Endothelial cell (in vitro differentiated cells): Measurements from ENCODE around the gene OR1F1. TPM values are rescaled to one million over a fixed set of nuclear protein-coding genes. Genes with fewer than 3 reads are reported as not detected.

Experiments
- DNase-seq: peaks from one replicate; pipeline ENCODE4 v3.0.0; 2021; ENCODE audit warnings: low spot score
- H3K27ac Mint-ChIP-seq: one replicate; pipeline ENCODE4 v1.8.0; 2021; ENCODE audit warnings: mixed read lengths, inconsistent platforms; ENCODE audit not compliant: unreplicated experiment
- H3K27me3 Mint-ChIP-seq: one replicate; pipeline ENCODE4 v1.8.0; 2021; ENCODE audit warnings: mild to moderate bottlenecking, moderate library complexity, mixed read lengths, inconsistent platforms; ENCODE audit not compliant: unreplicated experiment
- H3K36me3 Mint-ChIP-seq: one replicate; pipeline ENCODE4 v1.8.0; 2021; ENCODE audit warnings: mild to moderate bottlenecking, low read depth, mixed read lengths, inconsistent platforms; ENCODE audit not compliant: unreplicated experiment
- H3K4me1 Mint-ChIP-seq: one replicate; pipeline ENCODE4 v1.8.0; 2021; ENCODE audit warnings: mild to moderate bottlenecking, mixed read lengths, inconsistent platforms; ENCODE audit not compliant: unreplicated experiment
- H3K4me3 Mint-ChIP-seq: one replicate; pipeline ENCODE4 v1.8.0; 2021; ENCODE audit warnings: mild to moderate bottlenecking, mixed read lengths, inconsistent platforms; ENCODE audit not compliant: unreplicated experiment
- H3K9me3 Mint-ChIP-seq: one replicate; pipeline ENCODE4 v1.8.0; 2021; ENCODE audit warnings: mixed read lengths, inconsistent platforms; ENCODE audit not compliant: unreplicated experiment
- total RNA-seq: library from RNA; stranded (reverse); fragmentation: NEBNext Ultra II Directional; extraction: Animal tissue kit (Norgen Biotek cat#: 25700); gene quantifications from one replicate; pipeline ENCODE4 v1.2.1, GENCODE V29; 2021; ENCODE audit not compliant: unreplicated experiment
- TF ChIP-seq, protein P1 (sequence below): fragments of 200-600 bp; sonication (generic); IDR thresholded peaks from one replicate; pipeline ENCODE4 v1.5.0; 2021; ENCODE audit warnings: antibody characterized with exemption; ENCODE audit not compliant: unreplicated experiment

Gene OR1F1
- total RNA-seq, 1 donor from 2014 or later, result not detected

DNA sequence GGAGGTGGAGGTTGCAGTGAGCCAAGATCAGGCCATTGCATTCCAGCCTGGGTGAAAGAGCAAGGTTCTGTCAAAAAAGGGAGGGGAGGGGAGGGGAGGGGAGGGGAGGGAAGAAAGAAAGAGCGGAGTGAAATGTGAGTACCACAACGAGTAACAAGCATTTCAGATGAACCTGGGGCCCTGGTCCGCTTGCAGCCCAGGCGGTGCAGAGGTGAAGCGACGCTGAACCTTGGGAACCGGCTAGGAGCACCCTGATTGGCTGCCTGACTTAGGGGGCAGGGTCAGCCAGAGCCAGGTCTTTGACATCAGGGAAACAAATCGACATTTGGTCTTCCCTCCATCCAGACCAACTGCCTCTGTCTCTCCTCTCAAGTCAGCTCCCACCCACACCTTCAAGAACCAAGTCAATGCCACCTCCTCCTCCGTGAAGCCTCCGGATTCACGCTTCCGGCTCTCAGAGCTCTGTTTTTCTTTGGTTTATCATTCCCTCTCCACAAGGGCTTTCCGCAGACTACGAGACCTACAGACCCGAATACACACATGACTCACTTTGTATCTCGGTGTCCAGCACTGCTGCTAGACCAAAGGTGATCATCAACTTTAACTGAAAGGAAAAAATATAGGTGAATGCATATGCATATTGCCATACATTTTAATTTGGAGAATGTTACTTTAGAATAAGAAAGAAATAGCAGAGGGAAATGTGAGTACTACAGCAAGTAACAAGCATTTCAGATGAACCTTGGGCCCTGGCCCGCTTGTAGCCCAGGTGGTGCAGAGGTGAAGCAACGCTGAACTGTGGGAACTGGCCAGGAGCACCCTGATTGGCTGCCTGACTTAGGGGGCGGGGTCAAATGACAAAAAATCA is 19.3 kb downstream of the OR1F1 start:
- Mint-ChIP-seq H3K27me3 (peaks cover 3% of the 10 kb centered on the region), H3K9me3 (peaks cover 33% of the 10 kb centered on the region), H3K4me1 (no peaks in the 10 kb centered on the region), H3K27ac (no peak overlapping the region), H3K36me3 (peaks cover 29% of the 10 kb centered on the region), H3K4me3 (no peak overlapping the region)
- no peak for DNase-seq
- TF ChIP-seq, protein P1, sequence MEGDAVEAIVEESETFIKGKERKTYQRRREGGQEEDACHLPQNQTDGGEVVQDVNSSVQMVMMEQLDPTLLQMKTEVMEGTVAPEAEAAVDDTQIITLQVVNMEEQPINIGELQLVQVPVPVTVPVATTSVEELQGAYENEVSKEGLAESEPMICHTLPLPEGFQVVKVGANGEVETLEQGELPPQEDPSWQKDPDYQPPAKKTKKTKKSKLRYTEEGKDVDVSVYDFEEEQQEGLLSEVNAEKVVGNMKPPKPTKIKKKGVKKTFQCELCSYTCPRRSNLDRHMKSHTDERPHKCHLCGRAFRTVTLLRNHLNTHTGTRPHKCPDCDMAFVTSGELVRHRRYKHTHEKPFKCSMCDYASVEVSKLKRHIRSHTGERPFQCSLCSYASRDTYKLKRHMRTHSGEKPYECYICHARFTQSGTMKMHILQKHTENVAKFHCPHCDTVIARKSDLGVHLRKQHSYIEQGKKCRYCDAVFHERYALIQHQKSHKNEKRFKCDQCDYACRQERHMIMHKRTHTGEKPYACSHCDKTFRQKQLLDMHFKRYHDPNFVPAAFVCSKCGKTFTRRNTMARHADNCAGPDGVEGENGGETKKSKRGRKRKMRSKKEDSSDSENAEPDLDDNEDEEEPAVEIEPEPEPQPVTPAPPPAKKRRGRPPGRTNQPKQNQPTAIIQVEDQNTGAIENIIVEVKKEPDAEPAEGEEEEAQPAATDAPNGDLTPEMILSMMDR, result no peak

DNA sequence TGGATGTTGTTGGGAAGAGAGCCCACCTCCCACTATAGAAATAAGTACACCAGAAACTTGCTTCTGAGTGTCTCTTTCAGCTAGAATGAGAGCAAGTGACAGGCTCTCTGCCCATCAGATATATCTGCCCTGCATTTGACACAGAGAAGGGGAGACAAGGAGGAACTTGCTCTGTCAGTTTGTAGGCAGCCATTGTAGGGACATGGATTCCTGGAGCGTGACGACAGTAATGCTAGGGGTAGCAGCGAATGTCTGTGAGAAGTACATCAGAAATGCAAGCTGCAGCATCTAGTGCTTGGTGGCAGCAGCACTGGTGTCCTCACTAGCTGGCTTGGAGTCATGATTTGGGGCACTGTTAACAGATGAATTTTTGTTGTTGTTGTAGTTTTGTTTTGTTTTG is 24.0 kb downstream of the OR1F1 start:
- Mint-ChIP-seq H3K36me3 (peaks cover 17% of the 10 kb centered on the region), H3K9me3 (peaks cover 16% of the 10 kb centered on the region), H3K27me3 (peaks cover 4% of the 10 kb centered on the region), H3K4me3 (no peak overlapping the region), H3K27ac (no peak overlapping the region), H3K4me1 (no peaks in the 10 kb centered on the region)
- TF ChIP-seq, protein P1, result no peak
- DNase-seq, result no peak

DNA sequence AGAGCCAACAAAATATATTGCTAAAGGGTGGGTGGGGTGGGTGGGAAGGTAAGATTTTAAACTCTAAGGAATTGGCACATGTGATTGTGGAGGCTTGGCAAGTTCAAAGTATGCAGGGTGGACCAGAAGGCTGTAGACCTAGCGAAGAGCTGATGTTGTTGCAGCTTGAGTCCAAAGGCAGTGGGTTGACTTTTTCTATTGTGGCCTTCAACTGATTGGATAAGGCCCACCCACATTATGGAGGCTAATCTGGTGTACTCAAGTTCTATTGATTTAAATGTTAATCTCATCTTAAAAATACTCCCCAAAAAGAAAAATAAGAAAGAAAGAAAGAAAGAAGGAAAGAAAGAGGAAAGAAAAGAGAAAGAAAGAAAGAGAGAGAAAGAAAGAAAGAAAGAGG is 24.6 kb downstream of the OR1F1 start:
- Mint-ChIP-seq H3K27me3 (peaks cover 4% of the 10 kb centered on the region), H3K9me3 (peaks cover 12% of the 10 kb centered on the region), H3K4me3 (no peak overlapping the region), H3K27ac (no peak overlapping the region), H3K36me3 (peaks cover 13% of the 10 kb centered on the region), H3K4me1 (no peaks in the 10 kb centered on the region)
- no peak for DNase-seq
- TF ChIP-seq, protein P1, result no peak

DNA sequence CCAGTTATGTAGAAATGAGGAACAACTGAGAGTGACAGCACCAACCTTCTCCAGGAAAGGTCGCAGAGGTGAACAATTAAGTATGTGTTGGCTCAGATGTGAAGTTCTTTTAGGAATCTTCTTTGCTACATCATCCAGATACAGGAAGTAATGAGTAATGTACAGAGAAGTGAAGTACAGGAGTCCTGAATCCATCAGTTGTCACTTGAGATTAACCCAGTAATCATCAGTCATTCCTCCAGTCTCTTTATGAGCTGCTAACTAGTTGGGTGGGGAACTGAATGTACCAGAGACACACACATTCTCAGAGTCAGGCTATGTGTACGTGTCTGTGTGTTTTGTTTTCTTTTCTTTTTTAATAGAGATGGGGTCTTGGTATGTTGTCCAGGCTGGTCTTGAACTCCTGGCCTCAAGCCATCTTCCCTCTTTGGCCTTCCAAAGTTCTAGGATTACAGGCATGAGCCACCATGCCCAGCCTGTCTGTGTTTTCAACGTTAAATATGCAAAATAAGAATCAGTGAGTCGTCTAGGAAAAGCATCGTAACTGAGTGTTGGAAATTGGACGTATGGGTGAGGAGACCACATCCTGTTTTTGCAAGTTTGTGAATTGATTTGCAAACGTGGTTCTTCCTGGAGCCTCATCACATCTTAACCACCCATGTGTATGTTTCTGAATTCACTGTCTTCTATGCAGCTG is 27.0 kb downstream of the OR1F1 start:
- H3K9me3 Mint-ChIP-seq, result peaks cover 12% of the 10 kb centered on the region
- H3K36me3 Mint-ChIP-seq, result peaks cover 11% of the 10 kb centered on the region

More for the DNA sequence above, 27.0 kb downstream of the OR1F1 start:
- Mint-ChIP-seq H3K27ac (no peak overlapping the region), H3K27me3 (peaks cover 4% of the 10 kb centered on the region), H3K4me1 (no peaks in the 10 kb centered on the region), H3K4me3 (peak overlapping the region; percentile 2)
- no peak for DNase-seq
- TF ChIP-seq, protein P1, result no peak
